Muscle of back (tissue), 11 donors: Measurements from ENCODE around the gene FNDC10. TPM values are rescaled to one million over a fixed set of nuclear protein-coding genes. Genes with fewer than 3 reads are reported as not detected.

ENCODE experiments used
- DNase-seq, 3 donors: peaks; one replicate each; pipeline versions ENCODE4 v3.0.0 to v3.0.0-alpha.2; 2013
- polyA plus RNA-seq, 10 donors: library from polyadenylated mRNA; unstranded; fragments of 120-200 nt; gene quantifications; one replicate each; pipeline ENCODE4 v1.2.1, GENCODE V29; 2013; ENCODE audit not compliant: insufficient read length in 10 of 10

Gene FNDC10
- polyA plus RNA-seq, 10 donors = 0.97 to 3.9 (median 2.1) TPM

GRCh38 chr1:1628754-1629429 is 29.0 kb upstream of the FNDC10 start:
- DNase-seq = peak in 1 of 3 donors; percentile 56

- DNase-seq = peak in 1 of 3 donors; percentile 61
These were observed 28.2 kb upstream of the FNDC10 start for GRCh38 chr1:1627829-1628753.

- DNase-seq = peak in 1 of 3 donors; percentile 42
These were observed 27.4 kb upstream of the FNDC10 start for GRCh38 chr1:1627261-1627828.

GRCh38 chr1:1626207-1627141 is 26.5 kb upstream of the FNDC10 start:
- DNase-seq = peak in 1 of 3 donors; percentile 29

- DNase-seq = peak in 1 of 3 donors; percentile 21
These were observed 25.9 kb upstream of the FNDC10 start for GRCh38 chr1:1625824-1626206.

GRCh38 chr1:1625404-1625775 is 25.5 kb upstream of the FNDC10 start:
- no peak for DNase-seq

- peak in 1 of 3 donors; percentile 59 for DNase-seq
These were observed 24.8 kb upstream of the FNDC10 start for GRCh38 chr1:1624443-1625403.

GRCh38 chr1:1623631-1624442 is 23.9 kb upstream of the FNDC10 start:
- peak in 1 of 3 donors; percentile 30 for DNase-seq

GRCh38 chr1:1623181-1623630 is 23.3 kb upstream of the FNDC10 start:
- no peak for DNase-seq

GRCh38 chr1:1622788-1623094 is 22.8 kb upstream of the FNDC10 start:
- no peak for DNase-seq

- DNase-seq = no peak
These were observed 22.3 kb upstream of the FNDC10 start for GRCh38 chr1:1622010-1622787.

GRCh38 chr1:1621173-1622009 is 21.5 kb upstream of the FNDC10 start:
- no peak for DNase-seq

- DNase-seq = no peak
These were observed 20.7 kb upstream of the FNDC10 start for GRCh38 chr1:1620433-1621139.

- DNase-seq = no peak
These were observed 20.0 kb upstream of the FNDC10 start for GRCh38 chr1:1619917-1620361.

GRCh38 chr1:1618396-1619068 is 18.6 kb upstream of the FNDC10 start:
- DNase-seq = no peak

GRCh38 chr1:1617925-1618324 is 18.0 kb upstream of the FNDC10 start:
- DNase-seq = no peak
